KMS-11 (cell line): ENCODE results near the gene MYH14.
"Not testable (repeated sequence)": the region's sequence is repeated elsewhere in the genome, so short reads cannot be mapped to it uniquely, and the experiment has no call there.

ENCODE experiments used
- H2AFZ ChIP-seq: fragments of 200-600 bp; sonication (generic); 2 replicates; pipeline ENCODE4 v1.6.1; 2016; ENCODE audit warnings: antibody characterized with exemption, mixed run types, low read depth
- H3K27ac ChIP-seq: fragments of 200-600 bp; sonication (generic); 2 replicates; pipeline ENCODE4 v1.6.1; 2016; ENCODE audit warnings: mild to moderate bottlenecking, mixed run types
- H3K27me3 ChIP-seq: fragments of 200-600 bp; sonication (generic); 2 replicates; pipeline ENCODE4 v1.6.1; 2017; ENCODE audit warnings: mild to moderate bottlenecking, low read depth, mixed run types, moderate library complexity; ENCODE audit not compliant: insufficient read depth
- H3K36me3 ChIP-seq: fragments of 200-600 bp; sonication (generic); 2 replicates; pipeline ENCODE4 v1.6.1; 2017; ENCODE audit warnings: mild to moderate bottlenecking, mixed run types; ENCODE audit not compliant: insufficient read depth
- H3K4me1 ChIP-seq: fragments of 200-600 bp; sonication (generic); 2 replicates; pipeline ENCODE4 v1.6.1; 2016; ENCODE audit warnings: mild to moderate bottlenecking, low read depth, mixed run types; ENCODE audit not compliant: poor library complexity, severe bottlenecking
- H3K4me2 ChIP-seq: fragments of 200-600 bp; sonication (generic); 2 replicates; pipeline ENCODE4 v1.7.0; 2016; ENCODE audit warnings: mild to moderate bottlenecking, mixed run types
- H3K4me3 ChIP-seq: fragments of 200-600 bp; sonication (generic); IDR thresholded peaks from 2 replicates; pipeline ENCODE4 v1.6.1; 2017; ENCODE audit warnings: low read depth, low read length, mixed read lengths; ENCODE audit not compliant: insufficient read depth
- H3K79me2 ChIP-seq: fragments of 200-600 bp; sonication (generic); 2 replicates; pipeline ENCODE4 v1.6.1; 2016; ENCODE audit warnings: low read depth, mixed run types; ENCODE audit not compliant: insufficient read depth
- H3K9ac ChIP-seq: fragments of 200-600 bp; sonication (generic); 2 replicates; pipeline ENCODE4 v1.6.1; 2016; ENCODE audit warnings: mild to moderate bottlenecking, mixed run types
- H4K20me1 ChIP-seq: fragments of 200-600 bp; sonication (generic); 2 replicates; pipeline ENCODE4 v1.6.1; 2016; ENCODE audit warnings: mild to moderate bottlenecking, mixed run types; ENCODE audit not compliant: insufficient read depth
- TF ChIP-seq, protein P1 (sequence below): fragments of 200-600 bp; sonication (generic); conservative IDR thresholded peaks from 2 replicates; pipeline ENCODE4 v1.6.1; 2017; ENCODE audit warnings: low read depth, mild to moderate bottlenecking, antibody characterized with exemption, low read length, moderate library complexity, mixed read lengths

Gene MYH14

DNA sequence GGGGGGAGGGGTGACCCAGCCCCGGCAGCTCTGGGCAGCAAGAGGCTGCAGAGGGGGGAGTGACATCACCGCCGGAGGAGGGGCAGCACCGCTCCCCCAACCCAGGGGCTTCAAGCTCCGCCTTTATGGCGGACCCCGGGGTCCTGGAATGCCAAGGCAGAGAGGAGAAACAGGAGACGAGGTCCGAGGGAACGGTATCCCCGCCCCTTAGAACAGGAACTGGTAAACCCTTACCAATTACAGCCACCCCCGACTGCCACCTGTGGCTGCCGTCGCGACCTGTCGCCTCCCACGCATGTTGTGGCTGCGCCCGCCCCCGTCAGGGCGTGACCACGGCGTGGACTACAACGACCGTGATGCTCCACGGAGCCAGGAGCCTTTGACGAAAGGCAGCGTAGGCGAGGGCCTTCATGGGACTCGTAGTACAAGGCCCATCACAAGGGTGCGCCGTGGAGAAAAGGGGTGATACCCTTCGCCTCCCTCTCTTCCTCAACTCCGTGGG lies 129.9 kb downstream of the MYH14 start:
- TF ChIP-seq, protein P1, sequence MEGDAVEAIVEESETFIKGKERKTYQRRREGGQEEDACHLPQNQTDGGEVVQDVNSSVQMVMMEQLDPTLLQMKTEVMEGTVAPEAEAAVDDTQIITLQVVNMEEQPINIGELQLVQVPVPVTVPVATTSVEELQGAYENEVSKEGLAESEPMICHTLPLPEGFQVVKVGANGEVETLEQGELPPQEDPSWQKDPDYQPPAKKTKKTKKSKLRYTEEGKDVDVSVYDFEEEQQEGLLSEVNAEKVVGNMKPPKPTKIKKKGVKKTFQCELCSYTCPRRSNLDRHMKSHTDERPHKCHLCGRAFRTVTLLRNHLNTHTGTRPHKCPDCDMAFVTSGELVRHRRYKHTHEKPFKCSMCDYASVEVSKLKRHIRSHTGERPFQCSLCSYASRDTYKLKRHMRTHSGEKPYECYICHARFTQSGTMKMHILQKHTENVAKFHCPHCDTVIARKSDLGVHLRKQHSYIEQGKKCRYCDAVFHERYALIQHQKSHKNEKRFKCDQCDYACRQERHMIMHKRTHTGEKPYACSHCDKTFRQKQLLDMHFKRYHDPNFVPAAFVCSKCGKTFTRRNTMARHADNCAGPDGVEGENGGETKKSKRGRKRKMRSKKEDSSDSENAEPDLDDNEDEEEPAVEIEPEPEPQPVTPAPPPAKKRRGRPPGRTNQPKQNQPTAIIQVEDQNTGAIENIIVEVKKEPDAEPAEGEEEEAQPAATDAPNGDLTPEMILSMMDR: no peak
- Histone ChIP-seq H3K4me3 (no peak overlapping the region), H3K4me1 (no peaks in the 10 kb centered on the region), H3K9ac (no peak overlapping the region), H4K20me1 (no peaks in the 10 kb centered on the region), H3K79me2 (no peaks in the 10 kb centered on the region), H2AFZ (peak overlapping the region; percentile 71), H3K4me2 (peak overlapping the region; percentile 36), H3K36me3 (no peaks in the 10 kb centered on the region), H3K27ac (no peak overlapping the region), H3K27me3 (peaks cover 27% of the 10 kb centered on the region)

DNA sequence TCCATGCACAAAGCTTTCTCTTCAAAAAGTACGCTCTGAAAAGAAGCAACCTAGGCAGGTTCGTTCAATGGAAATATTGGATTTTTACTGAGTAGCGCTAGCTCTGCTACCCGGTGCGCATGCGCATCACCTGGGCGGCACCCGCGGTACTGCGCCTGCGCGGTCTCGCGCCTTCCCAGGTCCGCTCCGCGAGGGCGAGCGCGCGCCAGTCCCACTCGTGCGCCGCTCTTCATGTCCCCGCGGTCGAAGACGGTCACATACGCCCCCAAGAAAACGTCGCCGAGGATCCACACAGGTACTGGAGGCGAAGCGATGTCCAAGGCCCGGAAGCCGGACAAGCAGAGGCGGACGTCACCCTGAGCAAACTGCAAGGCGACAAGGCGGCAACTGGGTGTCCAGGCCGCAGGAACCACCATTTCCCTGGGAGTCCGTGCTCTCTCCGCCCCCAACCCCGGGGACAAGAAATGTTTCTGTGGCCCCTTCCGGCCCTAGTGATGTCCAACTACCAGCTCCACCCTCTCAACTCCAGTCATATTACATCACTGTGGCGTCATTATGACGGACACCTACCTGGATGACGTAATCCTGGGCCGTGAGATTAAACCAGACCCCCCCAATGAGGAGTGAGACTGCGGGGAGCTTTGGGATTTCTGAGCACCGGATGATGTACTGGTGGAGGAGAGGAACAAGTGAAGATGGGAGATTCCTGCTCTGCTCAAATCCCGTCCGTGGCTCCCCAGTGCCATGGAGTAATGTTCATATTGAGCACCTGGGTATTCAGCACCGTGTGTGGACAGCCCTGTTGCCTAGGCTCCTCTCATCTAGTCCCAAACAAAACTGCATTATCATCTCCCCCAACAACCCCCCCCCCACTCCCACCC lies 130.6 kb downstream of the MYH14 start:
- TF ChIP-seq, protein P1: no peak
- Histone ChIP-seq H3K4me3 (no peak overlapping the region), H3K9ac (no peak overlapping the region), H3K27ac (no peak overlapping the region), H3K27me3 (peaks cover 28% of the 10 kb centered on the region), H3K4me1 (no peaks in the 10 kb centered on the region), H2AFZ (peak overlapping the region; percentile 71), H3K4me2 (peak overlapping the region; percentile 36), H3K36me3 (no peaks in the 10 kb centered on the region), H4K20me1 (no peaks in the 10 kb centered on the region), H3K79me2 (no peaks in the 10 kb centered on the region)

DNA sequence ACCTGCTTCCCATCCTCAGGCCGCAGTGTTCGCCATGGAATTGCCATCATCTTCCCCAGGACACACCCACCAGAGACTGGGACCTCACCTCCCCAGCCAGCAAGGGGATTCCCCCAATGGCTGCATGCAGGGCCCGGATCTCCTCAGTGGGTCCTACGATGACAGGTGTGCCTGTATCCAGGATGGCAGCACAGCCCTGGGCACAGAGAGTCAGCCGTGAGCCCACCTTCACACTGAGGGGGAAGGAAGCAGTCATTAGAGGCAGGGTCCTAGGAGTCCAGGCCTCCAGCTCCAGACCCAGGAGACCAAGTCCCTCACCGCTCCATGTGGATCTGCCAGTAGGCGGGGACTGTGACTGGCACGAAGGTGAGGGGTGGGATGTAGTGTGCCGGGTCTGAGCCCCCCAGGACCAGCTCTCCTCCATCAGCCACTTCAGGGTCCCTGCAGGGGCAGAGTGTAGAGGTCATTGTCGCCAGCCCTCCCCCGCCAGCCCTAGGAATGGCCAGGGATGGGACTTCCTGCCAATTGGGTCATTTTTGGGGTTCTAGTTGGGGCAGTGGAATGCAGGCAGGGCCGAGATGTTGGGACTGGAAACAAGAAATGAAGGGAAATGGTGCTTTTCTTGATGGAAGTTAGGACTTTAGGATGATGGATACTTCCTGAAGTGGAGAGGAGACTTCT lies 131.5 kb downstream of the MYH14 start:
- TF ChIP-seq, protein P1: no peak
- no peak overlapping the region for H3K4me2 ChIP-seq
- no peak overlapping the region for H3K4me3 ChIP-seq

DNA sequence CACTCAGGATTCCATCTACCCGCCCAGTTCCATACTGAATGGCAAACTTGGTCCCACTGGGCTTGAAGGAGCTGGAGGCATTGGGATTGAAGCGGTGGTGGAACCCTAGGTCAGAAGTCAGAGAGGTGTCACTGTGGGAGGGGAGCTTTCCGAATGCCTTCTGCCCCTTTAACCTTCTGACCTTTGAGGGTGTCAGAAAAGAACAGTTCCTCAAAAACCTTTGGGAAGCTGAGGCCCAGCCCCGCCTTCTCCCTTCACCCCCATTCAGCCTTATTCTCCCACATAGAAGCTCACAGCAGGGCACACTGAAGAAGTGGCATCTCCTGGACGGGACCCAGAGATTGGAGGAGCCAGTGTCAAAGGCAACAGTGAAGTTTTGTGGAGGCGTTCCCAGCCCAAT lies 133.6 kb downstream of the MYH14 start:
- H3K4me2 ChIP-seq, H3K4me1 ChIP-seq, H3K27ac ChIP-seq, H3K9ac ChIP-seq, H3K79me2 ChIP-seq, H4K20me1 ChIP-seq, H3K36me3 ChIP-seq, H3K4me3 ChIP-seq, H2AFZ ChIP-seq: not testable (repeated sequence)
- peaks cover 12% of the 10 kb centered on the region; the same call in 1 of the 2 replicates for H3K27me3 ChIP-seq

More for the DNA sequence above, 131.5 kb downstream of the MYH14 start:
- Histone ChIP-seq H3K79me2 (no peaks in the 10 kb centered on the region), H3K36me3 (no peaks in the 10 kb centered on the region), H3K9ac (no peak overlapping the region), H3K4me1 (no peaks in the 10 kb centered on the region), H4K20me1 (no peaks in the 10 kb centered on the region), H3K27me3 (peaks cover 24% of the 10 kb centered on the region), H2AFZ (no peak overlapping the region), H3K27ac (no peak overlapping the region)
